CD4-positive, alpha-beta T cell treated with Interleukin-4 for 4 hours (primary cell): ENCODE measurements around the gene SYNGR1.
"Not testable (repeated sequence)": the region's sequence is repeated elsewhere in the genome, so short reads cannot be mapped to it uniquely, and the experiment has no call there.

ENCODE experiments used
- DNase-seq: peaks from one replicate; pipeline ENCODE4 v3.0.0-alpha.2; 2020

The SYNGR1 gene

DNA sequence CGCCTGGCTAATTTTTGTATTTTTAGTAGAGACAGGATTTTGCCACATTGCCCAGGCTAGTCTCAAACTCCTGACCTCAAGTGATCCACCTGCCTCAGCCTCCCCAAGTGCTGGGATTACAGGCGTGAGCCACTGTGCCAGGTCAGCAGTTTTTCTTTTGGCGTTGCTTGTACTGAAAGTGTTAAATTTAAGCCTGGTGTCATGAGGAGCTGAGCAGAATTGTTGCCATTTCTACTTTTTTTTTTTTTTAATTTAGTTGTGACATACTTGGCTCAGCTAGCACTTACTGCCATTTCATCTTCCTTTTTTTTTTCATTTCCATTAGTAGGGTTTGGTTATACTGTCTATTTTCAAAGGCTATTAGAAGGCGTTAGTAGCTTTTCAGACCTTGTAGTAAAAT lies 60.5 kb downstream of the SYNGR1 start:
- DNase-seq: no peak

DNA sequence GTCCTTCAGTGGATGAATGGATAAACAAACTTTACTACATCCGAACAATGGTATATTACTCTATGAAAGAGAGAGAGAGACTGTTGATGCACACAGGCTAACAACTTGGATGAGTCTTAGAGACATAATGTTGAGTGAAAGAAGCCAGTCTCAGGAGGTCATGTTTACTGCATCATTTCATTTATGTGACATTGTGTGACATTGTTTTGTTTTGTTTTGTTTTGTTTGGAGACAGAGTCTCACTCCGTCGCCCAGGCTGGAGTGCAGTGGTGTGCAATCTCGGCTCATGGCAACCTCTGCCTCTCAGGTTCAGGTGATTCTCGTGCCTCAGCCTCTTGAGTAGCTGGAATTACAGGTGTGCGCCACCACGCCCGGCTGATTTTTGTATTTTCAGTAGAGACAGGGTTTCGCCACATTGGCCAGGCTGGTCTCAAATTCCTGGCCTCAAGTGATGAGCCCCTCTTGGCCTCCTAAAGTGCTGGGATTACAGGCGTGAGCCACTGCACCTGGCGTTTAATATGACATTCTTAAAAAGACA lies 62.1 kb downstream of the SYNGR1 start:
- not testable (repeated sequence) for DNase-seq

DNA sequence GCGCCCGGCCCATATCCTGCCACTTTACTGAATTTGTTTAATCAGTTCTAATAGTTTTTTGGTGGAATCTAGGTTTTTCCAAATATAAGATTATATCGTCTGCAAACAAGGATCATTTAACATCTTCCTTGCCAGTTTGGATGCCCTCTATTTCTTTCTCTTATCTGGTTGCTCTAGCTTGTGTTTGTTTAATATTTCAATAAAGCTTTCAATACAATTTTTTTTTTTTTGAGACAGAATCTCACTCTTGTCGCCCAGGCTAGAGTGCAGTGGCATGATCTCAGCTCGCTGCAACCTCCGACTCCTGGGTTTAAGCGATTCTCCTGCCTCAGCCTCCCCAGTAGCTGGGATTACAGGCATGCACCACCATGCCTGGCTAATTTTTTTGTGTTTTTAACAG lies 63.4 kb downstream of the SYNGR1 start:
- not testable (repeated sequence) for DNase-seq

- no peak for DNase-seq
Observed at GRCh38 chr22:39414377-39414776, 64.6 kb downstream of the SYNGR1 start.

GRCh38 chr22:39414886-39415285 lies 65.1 kb downstream of the SYNGR1 start:
- no peak for DNase-seq

DNA sequence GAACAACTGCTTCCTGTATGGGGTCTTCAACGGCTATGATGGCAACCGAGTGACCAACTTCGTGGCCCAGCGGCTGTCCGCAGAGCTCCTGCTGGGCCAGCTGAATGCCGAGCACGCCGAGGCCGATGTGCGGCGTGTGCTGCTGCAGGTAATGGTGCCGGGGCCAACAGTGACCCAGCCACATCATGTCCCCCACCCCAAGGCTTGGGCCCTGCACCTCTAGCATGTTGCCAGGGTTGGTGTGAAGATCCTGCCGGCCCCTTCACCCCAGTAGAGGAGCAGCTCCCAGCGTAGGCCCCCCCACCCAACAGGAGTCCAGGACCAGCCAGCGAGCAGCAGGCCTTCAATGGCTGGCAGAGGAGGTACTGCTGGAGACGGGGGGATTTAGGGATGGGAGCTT lies 65.7 kb downstream of the SYNGR1 start:
- no peak for DNase-seq

DNA sequence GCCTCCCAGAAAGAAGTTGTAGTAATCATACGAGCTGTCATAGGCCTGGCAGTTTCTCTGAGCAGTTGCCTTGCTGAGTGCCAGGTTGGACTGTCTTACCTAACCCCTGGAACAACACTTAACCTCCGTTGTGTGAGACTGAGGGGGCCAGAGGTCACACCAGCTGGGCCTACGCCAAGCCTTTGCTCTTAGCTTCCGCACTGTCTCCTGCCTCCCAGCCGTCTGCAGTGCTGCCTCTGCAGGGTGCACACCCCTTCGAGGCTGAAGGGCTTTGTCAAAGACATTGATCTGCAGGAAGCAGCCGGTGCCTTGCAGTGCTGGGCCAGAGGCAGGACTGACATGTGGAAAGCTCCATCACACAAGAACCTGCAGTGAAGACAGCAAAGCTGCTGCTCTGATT lies 66.5 kb downstream of the SYNGR1 start:
- DNase-seq: no peak

GRCh38 chr22:39417641-39418040 lies 67.8 kb downstream of the SYNGR1 start:
- no peak for DNase-seq

- DNase-seq: no peak
Observed at GRCh38 chr22:39418696-39419095, 68.9 kb downstream of the SYNGR1 start.

DNA sequence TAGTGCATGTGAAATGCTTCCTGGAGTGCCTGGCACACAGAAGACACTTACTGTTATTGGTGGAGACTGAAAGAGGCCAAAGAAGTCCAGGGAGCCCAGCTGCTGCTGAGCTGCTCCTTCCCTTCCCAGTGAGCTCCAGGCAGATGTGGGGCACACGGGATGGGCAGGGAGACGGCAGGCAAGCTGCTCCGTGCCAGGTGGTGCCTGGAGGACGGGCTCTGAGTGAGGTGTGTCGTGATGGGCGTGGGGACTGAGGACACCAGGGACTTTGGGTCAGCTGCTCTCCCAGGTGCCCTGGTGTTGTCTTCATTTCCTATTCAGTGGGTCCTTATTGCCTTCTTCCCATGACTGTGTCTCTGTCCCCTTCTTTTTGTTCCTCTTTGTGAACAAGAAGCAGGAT lies 69.3 kb downstream of the SYNGR1 start:
- no peak for DNase-seq

DNA sequence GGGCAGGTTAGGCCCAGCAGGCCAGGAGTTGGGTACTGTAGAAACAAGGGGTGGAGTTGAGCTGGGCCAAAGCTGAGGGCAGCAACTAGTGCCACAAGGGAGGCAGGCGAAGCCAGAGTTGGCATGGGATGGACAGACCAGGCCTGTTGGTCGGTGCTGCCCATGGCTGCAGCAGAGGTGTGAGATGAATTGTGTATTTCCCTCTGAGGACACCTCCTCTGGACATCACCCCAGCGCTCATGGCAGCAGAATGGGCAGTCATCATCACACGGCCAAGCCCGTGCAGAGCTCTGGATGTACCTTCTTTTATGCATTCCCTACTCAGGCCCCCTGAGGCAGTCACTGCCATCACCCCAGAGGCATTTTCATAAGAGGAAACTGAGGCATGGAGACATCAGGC lies 70.1 kb downstream of the SYNGR1 start:
- DNase-seq: no peak

DNA sequence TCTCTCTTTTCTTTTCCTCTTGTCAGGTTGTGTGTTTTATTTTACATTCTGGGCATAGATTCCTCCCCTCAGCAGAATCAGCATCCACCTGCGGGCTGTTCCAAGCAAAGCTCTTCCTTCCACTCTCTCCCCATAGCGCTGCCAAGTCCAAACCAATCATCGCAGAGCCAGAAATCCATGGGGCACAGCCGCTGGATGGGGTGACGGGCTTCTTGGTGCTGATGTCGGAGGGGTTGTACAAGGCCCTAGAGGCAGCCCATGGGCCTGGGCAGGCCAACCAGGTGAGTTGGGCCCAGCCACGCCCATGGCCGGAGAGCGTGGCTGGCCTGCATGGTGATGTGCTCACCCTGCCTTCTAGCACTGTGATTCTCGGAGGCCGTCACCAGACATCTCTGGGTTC lies 71.9 kb downstream of the SYNGR1 start:
- DNase-seq: no peak

DNA sequence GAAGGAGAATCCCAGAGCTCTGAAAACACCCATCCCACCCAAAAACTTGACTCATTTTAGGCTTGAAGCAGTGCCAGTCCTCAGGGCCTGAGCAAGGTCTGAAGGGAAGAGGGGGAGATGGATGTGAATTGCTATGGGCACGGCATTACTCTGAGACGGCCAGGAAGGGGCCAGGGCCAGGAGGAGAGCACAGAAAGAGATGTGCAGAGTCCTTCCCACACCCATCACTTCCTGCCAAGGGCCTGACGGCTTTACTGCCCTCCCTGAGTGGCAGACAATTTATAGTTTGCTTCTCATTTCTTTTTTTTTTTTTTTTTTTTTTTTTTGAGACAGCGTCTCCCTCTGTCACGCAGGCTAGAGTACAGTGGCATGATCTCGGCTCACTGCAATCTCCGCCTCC lies 72.3 kb downstream of the SYNGR1 start:
- no peak for DNase-seq

- no peak for DNase-seq
Observed at GRCh38 chr22:39422721-39423120, 72.9 kb downstream of the SYNGR1 start.

DNA sequence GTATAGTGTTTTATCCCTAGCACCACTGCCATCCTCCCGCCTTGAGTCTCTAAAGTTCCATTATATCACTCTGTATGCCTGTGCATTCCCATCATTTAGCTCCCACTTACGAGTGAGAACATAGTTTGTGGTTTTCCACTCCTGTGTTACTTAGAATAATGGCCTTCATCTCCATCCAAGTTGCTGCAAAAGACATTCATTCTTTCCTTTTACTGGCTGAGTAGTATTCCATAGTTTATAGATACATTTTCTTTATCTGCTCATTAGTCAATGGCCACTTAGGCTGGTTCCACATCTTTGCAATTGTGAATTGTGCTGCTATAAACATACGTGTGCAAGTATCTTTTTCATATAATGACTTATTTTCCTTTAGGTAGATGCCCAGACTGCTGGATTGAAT lies 74.2 kb downstream of the SYNGR1 start:
- no peak for DNase-seq

GRCh38 chr22:39426380-39427043 lies 76.7 kb downstream of the SYNGR1 start:
- no peak for DNase-seq

DNA sequence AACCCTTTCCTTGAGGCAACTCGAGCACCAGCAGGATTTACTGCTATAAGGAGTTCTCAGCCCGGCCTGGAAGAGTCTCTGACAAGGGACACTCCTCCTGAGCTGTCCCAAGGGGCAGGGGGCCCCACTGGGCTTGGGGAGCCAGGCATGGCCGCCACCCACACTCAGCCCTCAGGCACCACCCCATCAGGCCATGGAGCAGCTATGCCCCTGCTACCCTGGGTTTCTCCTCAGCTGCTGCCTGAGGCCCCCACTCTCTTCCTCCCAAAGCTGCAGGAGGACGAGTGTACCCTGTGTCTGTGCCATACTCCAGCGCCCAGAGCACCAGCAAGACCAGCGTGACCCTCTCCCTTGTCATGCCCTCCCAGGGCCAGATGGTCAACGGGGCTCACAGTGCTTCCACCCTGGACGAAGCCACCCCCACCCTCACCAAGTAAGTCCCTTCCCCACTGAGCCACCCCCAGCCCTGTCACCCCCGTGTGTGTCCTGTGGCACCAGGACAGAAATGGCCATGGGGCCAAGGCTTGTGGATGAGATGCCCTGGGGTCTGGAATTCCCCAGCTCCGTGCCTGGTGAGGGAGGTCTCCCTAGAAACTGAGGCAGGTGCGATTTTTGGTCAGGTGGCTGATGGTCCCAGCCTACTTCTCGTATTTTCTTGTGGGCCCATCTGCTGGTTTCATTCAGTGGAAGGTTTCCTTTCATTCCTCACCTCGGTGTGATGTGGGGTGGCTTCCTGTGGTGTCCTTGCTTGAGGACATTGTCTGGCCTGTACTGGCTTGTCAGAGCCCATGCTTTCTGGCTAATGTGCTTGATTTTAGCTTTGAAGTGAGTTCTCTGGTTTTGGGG lies 78.2 kb downstream of the SYNGR1 start:
- no peak for DNase-seq

DNA sequence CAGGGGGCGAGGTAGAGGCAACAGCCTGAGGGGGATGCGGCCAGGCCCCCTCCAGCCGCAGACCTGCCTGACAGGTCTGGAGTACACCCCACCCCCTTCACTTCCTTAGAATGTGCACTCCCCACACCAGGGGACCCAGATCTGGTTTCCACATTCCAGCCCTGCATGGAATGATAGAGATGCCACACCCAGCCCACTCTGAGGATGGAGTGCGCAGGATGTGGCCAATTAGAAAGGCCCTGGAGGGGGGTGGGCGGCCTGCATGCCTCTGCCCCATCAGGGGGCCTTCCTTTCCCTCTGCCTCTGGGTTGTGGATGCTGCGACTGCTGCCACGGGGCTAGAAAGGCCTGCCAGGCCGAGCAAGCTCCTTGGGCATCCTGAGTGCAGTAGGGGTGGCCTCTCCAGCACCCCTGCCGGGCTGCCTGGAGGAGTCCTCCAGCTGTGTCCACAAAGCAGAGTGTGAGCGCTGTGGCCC lies 78.8 kb downstream of the SYNGR1 start:
- no peak for DNase-seq

- no peak for DNase-seq
Observed at GRCh38 chr22:39429186-39429585, 79.4 kb downstream of the SYNGR1 start.

GRCh38 chr22:39429916-39430575 lies 80.3 kb downstream of the SYNGR1 start:
- no peak for DNase-seq

GRCh38 chr22:39430576-39431150 lies 80.9 kb downstream of the SYNGR1 start:
- no peak for DNase-seq

GRCh38 chr22:39431216-39431801 lies 81.5 kb downstream of the SYNGR1 start:
- DNase-seq: no peak

DNA sequence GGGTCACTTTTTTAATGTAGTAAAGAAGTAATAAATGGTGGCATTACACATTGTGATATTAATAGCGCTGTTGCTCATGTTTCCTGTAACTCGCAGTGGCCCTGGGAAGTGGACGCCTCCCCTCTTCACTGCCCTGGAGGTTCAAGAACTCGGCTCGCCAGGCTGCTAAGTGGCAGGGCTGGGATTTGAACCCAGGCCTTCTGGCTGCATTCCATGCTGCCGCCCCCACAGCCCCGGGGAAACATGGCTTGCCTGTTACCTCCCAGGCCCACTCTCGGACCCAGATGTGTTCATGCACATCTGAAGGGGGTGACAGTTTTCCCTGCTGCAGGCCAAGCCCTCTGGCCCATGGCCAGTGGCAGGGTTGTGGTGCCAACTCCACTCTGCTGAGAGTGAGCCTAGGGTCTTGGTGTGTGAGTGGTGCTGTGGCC lies 82.0 kb downstream of the SYNGR1 start:
- DNase-seq: no peak
